ENCODE data around the gene BLVRB. TPM values are rescaled to one million over a fixed set of nuclear protein-coding genes. Genes with fewer than 3 reads are reported as not detected.

The BLVRB gene
- total and polyA plus RNA-seq, 2 experiments from 2014 or later, result 43.7 to 53.7 TPM

DNA sequence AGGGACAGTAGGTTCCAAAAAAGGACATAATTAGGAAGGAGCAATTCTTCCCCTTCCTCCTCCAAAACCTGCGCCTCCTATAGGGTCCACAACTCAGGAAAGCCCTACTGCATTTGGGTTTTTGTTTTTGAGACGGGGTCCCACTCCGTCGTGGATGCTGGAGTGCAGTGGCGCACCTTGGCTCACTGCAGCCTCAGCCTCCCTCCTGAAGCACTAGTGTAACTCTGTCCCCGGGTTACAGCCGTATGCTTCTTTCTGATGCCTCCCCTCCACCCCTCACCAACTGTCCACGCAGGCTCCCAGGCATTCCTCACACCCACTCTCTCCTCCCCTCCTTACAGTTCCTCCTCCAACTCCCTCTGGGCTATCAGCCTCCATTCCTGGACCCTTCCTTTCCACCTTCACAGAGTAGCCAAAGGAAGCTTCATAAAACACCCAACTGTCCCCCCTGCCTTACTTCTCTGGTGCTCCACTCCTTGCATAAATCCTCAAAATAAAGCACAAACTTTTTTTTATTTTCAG is 19.2 kb downstream of the BLVRB start:
- Histone ChIP-seq H3F3A (replicated peaks; ENCODE audit: low read depth) (peaks cover 13% of the 10 kb centered on the region), H3K36me3 (ENCODE audit: insufficient read depth) (peaks cover 7% of the 10 kb centered on the region; the same call in 1 of the 2 replicates), H3K79me2 (replicated peaks; ENCODE audit: insufficient read depth) (peaks cover 19% of the 10 kb centered on the region), H3K4me3 (no peak overlapping the region), H3K9me2 (ENCODE audit: insufficient read depth) (no peaks in the 10 kb centered on the region), H3K27ac (ENCODE audit: low read depth) (peak overlapping the region; percentile 7; the same call in 1 of the 2 replicates), H3K4me1 (ENCODE audit: insufficient read depth) (peaks cover 18% of the 10 kb centered on the region), H3K4me2 (no peak overlapping the region), H3K27me3 (ENCODE audit: insufficient read depth) (no peaks in the 10 kb centered on the region), H4K20me1 (replicated peaks; ENCODE audit: insufficient read depth) (peaks cover 8% of the 10 kb centered on the region; the same call in 1 of the 2 replicates), H2AFZ (no peak overlapping the region)
- peaks cover 3% of the 10 kb centered on the region; the same call in 2 of the 3 replicates for H3K9me3 Mint-ChIP-seq
- peaks cover 13% of the 10 kb centered on the region for H3K27me3 Mint-ChIP-seq (ENCODE audit: insufficient read depth, low read depth, poor library complexity)
- TF ChIP-seq JUNB (IDR thresholded peaks at IDR 0.05; ENCODE audit: unreplicated experiment), result no peak
- TF ChIP-seq STAT1 (IDR thresholded peaks at IDR 0.05; ENCODE audit: unreplicated experiment), result no peak
- TF ChIP-seq, protein P1, sequence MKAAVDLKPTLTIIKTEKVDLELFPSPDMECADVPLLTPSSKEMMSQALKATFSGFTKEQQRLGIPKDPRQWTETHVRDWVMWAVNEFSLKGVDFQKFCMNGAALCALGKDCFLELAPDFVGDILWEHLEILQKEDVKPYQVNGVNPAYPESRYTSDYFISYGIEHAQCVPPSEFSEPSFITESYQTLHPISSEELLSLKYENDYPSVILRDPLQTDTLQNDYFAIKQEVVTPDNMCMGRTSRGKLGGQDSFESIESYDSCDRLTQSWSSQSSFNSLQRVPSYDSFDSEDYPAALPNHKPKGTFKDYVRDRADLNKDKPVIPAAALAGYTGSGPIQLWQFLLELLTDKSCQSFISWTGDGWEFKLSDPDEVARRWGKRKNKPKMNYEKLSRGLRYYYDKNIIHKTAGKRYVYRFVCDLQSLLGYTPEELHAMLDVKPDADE (IDR thresholded peaks at IDR 0.05), result no peak
- TF ChIP-seq ZNF114 (CRISPR knock-in tag; IDR thresholded peaks at IDR 0.05), result no peak
- no peak for TF ChIP-seq POLR2AphosphoS5 (IDR thresholded peaks at IDR 0.05; ENCODE audit: low read depth)
- TF ChIP-seq, protein P2, sequence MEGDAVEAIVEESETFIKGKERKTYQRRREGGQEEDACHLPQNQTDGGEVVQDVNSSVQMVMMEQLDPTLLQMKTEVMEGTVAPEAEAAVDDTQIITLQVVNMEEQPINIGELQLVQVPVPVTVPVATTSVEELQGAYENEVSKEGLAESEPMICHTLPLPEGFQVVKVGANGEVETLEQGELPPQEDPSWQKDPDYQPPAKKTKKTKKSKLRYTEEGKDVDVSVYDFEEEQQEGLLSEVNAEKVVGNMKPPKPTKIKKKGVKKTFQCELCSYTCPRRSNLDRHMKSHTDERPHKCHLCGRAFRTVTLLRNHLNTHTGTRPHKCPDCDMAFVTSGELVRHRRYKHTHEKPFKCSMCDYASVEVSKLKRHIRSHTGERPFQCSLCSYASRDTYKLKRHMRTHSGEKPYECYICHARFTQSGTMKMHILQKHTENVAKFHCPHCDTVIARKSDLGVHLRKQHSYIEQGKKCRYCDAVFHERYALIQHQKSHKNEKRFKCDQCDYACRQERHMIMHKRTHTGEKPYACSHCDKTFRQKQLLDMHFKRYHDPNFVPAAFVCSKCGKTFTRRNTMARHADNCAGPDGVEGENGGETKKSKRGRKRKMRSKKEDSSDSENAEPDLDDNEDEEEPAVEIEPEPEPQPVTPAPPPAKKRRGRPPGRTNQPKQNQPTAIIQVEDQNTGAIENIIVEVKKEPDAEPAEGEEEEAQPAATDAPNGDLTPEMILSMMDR (conservative IDR thresholded peaks at IDR 0.05; ENCODE audit: low read depth in 2 of 2), result no peak
- TF ChIP-seq, protein P3, sequence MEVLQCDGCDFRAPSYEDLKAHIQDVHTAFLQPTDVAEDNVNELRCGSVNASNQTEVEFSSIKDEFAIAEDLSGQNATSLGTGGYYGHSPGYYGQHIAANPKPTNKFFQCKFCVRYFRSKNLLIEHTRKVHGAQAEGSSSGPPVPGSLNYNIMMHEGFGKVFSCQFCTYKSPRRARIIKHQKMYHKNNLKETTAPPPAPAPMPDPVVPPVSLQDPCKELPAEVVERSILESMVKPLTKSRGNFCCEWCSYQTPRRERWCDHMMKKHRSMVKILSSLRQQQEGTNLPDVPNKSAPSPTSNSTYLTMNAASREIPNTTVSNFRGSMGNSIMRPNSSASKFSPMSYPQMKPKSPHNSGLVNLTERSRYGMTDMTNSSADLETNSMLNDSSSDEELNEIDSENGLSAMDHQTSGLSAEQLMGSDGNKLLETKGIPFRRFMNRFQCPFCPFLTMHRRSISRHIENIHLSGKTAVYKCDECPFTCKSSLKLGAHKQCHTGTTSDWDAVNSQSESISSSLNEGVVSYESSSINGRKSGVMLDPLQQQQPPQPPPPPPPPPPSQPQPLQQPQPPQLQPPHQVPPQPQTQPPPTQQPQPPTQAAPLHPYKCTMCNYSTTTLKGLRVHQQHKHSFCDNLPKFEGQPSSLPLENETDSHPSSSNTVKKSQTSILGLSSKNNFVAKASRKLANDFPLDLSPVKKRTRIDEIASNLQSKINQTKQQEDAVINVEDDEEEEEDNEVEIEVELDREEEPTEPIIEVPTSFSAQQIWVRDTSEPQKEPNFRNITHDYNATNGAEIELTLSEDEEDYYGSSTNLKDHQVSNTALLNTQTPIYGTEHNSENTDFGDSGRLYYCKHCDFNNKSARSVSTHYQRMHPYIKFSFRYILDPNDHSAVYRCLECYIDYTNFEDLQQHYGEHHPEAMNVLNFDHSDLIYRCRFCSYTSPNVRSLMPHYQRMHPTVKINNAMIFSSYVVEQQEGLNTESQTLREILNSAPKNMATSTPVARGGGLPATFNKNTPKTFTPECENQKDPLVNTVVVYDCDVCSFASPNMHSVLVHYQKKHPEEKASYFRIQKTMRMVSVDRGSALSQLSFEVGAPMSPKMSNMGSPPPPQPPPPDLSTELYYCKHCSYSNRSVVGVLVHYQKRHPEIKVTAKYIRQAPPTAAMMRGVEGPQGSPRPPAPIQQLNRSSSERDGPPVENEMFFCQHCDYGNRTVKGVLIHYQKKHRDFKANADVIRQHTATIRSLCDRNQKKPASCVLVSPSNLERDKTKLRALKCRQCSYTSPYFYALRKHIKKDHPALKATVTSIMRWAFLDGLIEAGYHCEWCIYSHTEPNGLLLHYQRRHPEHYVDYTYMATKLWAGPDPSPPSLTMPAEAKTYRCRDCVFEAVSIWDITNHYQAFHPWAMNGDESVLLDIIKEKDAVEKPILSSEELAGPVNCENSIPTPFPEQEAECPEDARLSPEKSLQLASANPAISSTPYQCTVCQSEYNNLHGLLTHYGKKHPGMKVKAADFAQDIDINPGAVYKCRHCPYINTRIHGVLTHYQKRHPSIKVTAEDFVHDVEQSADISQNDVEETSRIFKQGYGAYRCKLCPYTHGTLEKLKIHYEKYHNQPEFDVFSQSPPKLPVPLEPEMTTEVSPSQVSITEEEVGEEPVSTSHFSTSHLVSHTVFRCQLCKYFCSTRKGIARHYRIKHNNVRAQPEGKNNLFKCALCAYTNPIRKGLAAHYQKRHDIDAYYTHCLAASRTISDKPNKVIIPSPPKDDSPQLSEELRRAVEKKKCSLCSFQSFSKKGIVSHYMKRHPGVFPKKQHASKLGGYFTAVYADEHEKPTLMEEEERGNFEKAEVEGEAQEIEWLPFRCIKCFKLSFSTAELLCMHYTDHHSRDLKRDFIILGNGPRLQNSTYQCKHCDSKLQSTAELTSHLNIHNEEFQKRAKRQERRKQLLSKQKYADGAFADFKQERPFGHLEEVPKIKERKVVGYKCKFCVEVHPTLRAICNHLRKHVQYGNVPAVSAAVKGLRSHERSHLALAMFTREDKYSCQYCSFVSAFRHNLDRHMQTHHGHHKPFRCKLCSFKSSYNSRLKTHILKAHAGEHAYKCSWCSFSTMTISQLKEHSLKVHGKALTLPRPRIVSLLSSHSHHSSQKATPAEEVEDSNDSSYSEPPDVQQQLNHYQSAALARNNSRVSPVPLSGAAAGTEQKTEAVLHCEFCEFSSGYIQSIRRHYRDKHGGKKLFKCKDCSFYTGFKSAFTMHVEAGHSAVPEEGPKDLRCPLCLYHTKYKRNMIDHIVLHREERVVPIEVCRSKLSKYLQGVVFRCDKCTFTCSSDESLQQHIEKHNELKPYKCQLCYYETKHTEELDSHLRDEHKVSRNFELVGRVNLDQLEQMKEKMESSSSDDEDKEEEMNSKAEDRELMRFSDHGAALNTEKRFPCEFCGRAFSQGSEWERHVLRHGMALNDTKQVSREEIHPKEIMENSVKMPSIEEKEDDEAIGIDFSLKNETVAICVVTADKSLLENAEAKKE (CRISPR knock-in tag; IDR thresholded peaks at IDR 0.05), result no peak
- TF ChIP-seq, protein P4, sequence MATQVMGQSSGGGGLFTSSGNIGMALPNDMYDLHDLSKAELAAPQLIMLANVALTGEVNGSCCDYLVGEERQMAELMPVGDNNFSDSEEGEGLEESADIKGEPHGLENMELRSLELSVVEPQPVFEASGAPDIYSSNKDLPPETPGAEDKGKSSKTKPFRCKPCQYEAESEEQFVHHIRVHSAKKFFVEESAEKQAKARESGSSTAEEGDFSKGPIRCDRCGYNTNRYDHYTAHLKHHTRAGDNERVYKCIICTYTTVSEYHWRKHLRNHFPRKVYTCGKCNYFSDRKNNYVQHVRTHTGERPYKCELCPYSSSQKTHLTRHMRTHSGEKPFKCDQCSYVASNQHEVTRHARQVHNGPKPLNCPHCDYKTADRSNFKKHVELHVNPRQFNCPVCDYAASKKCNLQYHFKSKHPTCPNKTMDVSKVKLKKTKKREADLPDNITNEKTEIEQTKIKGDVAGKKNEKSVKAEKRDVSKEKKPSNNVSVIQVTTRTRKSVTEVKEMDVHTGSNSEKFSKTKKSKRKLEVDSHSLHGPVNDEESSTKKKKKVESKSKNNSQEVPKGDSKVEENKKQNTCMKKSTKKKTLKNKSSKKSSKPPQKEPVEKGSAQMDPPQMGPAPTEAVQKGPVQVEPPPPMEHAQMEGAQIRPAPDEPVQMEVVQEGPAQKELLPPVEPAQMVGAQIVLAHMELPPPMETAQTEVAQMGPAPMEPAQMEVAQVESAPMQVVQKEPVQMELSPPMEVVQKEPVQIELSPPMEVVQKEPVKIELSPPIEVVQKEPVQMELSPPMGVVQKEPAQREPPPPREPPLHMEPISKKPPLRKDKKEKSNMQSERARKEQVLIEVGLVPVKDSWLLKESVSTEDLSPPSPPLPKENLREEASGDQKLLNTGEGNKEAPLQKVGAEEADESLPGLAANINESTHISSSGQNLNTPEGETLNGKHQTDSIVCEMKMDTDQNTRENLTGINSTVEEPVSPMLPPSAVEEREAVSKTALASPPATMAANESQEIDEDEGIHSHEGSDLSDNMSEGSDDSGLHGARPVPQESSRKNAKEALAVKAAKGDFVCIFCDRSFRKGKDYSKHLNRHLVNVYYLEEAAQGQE (IDR thresholded peaks at IDR 0.05; ENCODE audit: unreplicated experiment), result no peak
- no peak for TF ChIP-seq ZNF331 (CRISPR knock-in tag; IDR thresholded peaks at IDR 0.05; ENCODE audit: low read depth)
- TF ChIP-seq CREB1 (CRISPR knock-in tag; IDR thresholded peaks at IDR 0.05; ENCODE audit: low read depth), result no peak
- peak overlapping the region; percentile 92 for H3K27ac Mint-ChIP-seq
- peak overlapping the region; percentile 44; the same call in 1 of the 3 replicates for H3K4me3 Mint-ChIP-seq
- no peak for DNase-seq (ENCODE audit: low spot score)
- no peak for ATAC-seq
- peaks cover 19% of the 10 kb centered on the region for H3K36me3 Mint-ChIP-seq (ENCODE audit: low read depth)
- peaks cover 32% of the 10 kb centered on the region for H3K4me1 Mint-ChIP-seq
